Measurements from ENCODE around the gene TMEM97.
"Not testable (repeated sequence)": the region's sequence is repeated elsewhere in the genome, so short reads cannot be mapped to it uniquely, and the experiment has no call there.

TMEM97 gene

GRCh38 chr17:28338769-28339212, 19.8 kb downstream of the TMEM97 start:
- not testable (repeated sequence) for FAIRE-seq

GRCh38 chr17:28339431-28339830, 20.4 kb downstream of the TMEM97 start:
- no peak for FAIRE-seq

- no peak for FAIRE-seq
Measured at GRCh38 chr17:28340374-28340773, 21.4 kb downstream of the TMEM97 start.

- no peak for FAIRE-seq
Measured at GRCh38 chr17:28341516-28341915, 22.5 kb downstream of the TMEM97 start.

GRCh38 chr17:28342313-28342712, 23.3 kb downstream of the TMEM97 start:
- FAIRE-seq: no peak

GRCh38 chr17:28343491-28343932, 24.5 kb downstream of the TMEM97 start:
- FAIRE-seq: no peak

- FAIRE-seq: no peak
Measured at GRCh38 chr17:28344011-28344410, 25.0 kb downstream of the TMEM97 start.

- no peak for FAIRE-seq
Measured at GRCh38 chr17:28344435-28344901, 25.5 kb downstream of the TMEM97 start.

GRCh38 chr17:28345419-28346198, 26.6 kb downstream of the TMEM97 start:
- no peak for FAIRE-seq

- FAIRE-seq: no peak
Measured at GRCh38 chr17:28346199-28346580, 27.2 kb downstream of the TMEM97 start.

- FAIRE-seq: no peak
Measured at GRCh38 chr17:28346746-28347246, 27.8 kb downstream of the TMEM97 start.

GRCh38 chr17:28347261-28347891, 28.4 kb downstream of the TMEM97 start:
- FAIRE-seq: no peak

- no peak for FAIRE-seq
Measured at GRCh38 chr17:28348979-28349378, 30.0 kb downstream of the TMEM97 start.

- no peak for FAIRE-seq
Measured at GRCh38 chr17:28350271-28350670, 31.3 kb downstream of the TMEM97 start.

GRCh38 chr17:28357061-28357900, 38.3 kb downstream of the TMEM97 start, which contains the start of gene POLDIP2:
TSS of gene POLDIP2 (minus strand) at chr17:28357527. CDS start at chr17:28357448, 79 bp downstream.
- FAIRE-seq: no peak

GRCh38 chr17:28357901-28358197, 38.8 kb downstream of the TMEM97 start:
- no peak for FAIRE-seq

GRCh38 chr17:28363186-28363585, 44.2 kb downstream of the TMEM97 start:
- FAIRE-seq: no peak

- no peak for FAIRE-seq
Measured at GRCh38 chr17:28363776-28364650, 45.0 kb downstream of the TMEM97 start.

- no peak for FAIRE-seq
Measured at GRCh38 chr17:28364665-28365363, 45.8 kb downstream of the TMEM97 start, which contains the start of gene SEBOX. TSS of gene SEBOX (minus strand) at chr17:28365199. CDS start at chr17:28365151, 48 bp downstream.

GRCh38 chr17:28365487-28365886, 46.5 kb downstream of the TMEM97 start:
- FAIRE-seq: no peak

- FAIRE-seq: no peak
Measured at GRCh38 chr17:28366605-28367004, 47.6 kb downstream of the TMEM97 start.
